ENCODE measurements around the gene PYDC1. TPM values are rescaled to one million over a fixed set of nuclear protein-coding genes. Genes with fewer than 3 reads are reported as not detected.

The PYDC1 gene
- total and polyA plus RNA-seq, 2 of the 8 experiments (the other 6 are each of a cell fraction or from before 2014, with no cell fraction given), result 3.5 to 11.1 TPM

GRCh38 chr16:31186930-31187807, 29.8 kb downstream of the PYDC1 start:
- Histone ChIP-seq H3K4me1 (replicated peaks in 1 of 4; ENCODE audit: control insufficient read depth in 3 of 4, insufficient read depth in 4 of 4, low read length in 3 of 4) (peaks cover 0 to 4% (median 1%) of the 10 kb centered on the region in 4 experiments; a peak in 5 of 7 replicates), H3K56ac (replicated peaks; ENCODE audit: insufficient read length, low read depth, low read length) (no peak overlapping the region), H2AFZ (ENCODE audit: low read length) (no peak overlapping the region), H3K27me3 (replicated peaks in 1 of 4; ENCODE audit: control insufficient read depth in 3 of 4, extremely low read depth in 1 of 4, insufficient read depth in 3 of 4, low read length in 3 of 4) (no peaks in the 10 kb centered on the region), H3K27ac (ENCODE audit: low read depth, low read length) (no peak overlapping the region), H3K9me3 (ENCODE audit: insufficient read depth in 2 of 2, low read depth in 1 of 2, low read length in 1 of 2) (no peaks in the 10 kb centered on the region), H2BK20ac (ENCODE audit: low read length) (no peak overlapping the region), H3K79me1 (ENCODE audit: low read depth, low read length) (peaks cover 15% of the 10 kb centered on the region), H3K79me2 (ENCODE audit: control insufficient read depth in 1 of 2, insufficient read depth in 2 of 2, low read length in 2 of 2) (peaks cover 24 to 83% of the 10 kb centered on the region in 2 experiments), H3K9ac (replicated peaks in 1 of 4; ENCODE audit: extremely low read depth in 1 of 4, low read depth in 3 of 4, low read length in 3 of 4) (no peak overlapping the region), H4K5ac (ENCODE audit: insufficient read length, low read depth, low read length) (no peak overlapping the region), H4K8ac (ENCODE audit: extremely low read depth, insufficient read depth, low read length) (no peak overlapping the region), H4K20me1 (replicated peaks in 1 of 2; ENCODE audit: control insufficient read depth in 1 of 2, insufficient read depth in 2 of 2, low read length in 2 of 2) (peaks cover 36 to 62% of the 10 kb centered on the region in 2 experiments), H2BK5ac (ENCODE audit: low read depth, low read length) (no peak overlapping the region), H3K4ac (replicated peaks; ENCODE audit: insufficient read length, low read depth, low read length) (no peak overlapping the region), H4K91ac (replicated peaks; ENCODE audit: insufficient read length, low read length) (no peak overlapping the region), H3K23ac (ENCODE audit: insufficient read length) (no peak overlapping the region), H2BK15ac (ENCODE audit: low read length) (no peak overlapping the region), H3K4me2 (ENCODE audit: insufficient read depth in 1 of 2, low read depth in 2 of 2, low read length in 2 of 2) (no peak overlapping the region), H3K36me3 (ENCODE audit: control insufficient read depth in 2 of 4, insufficient read depth in 4 of 4, low read length in 3 of 4) (peaks cover 83 to 100% (median 96%) of the 10 kb centered on the region in 4 experiments), H3K23me2 (ENCODE audit: low read depth, low read length) (0 out of 2 replicates have a peak, but pooled peaks cover 3% of the 10 kb centered on the region), H2AK5ac (ENCODE audit: low read depth, low read length) (no peak overlapping the region), H3K18ac (ENCODE audit: extremely low read depth, low read length) (no peak overlapping the region), H2BK12ac (ENCODE audit: low read depth, low read length) (no peak overlapping the region), H2BK120ac (replicated peaks; ENCODE audit: low read depth, low read length) (no peak overlapping the region), H3K4me3 (ENCODE audit: extremely low read depth in 1 of 4, insufficient read depth in 2 of 4, low read depth in 3 of 4, low read length in 4 of 4) (no peak overlapping the region), H3K14ac (ENCODE audit: insufficient read length) (no peak overlapping the region)
- CTCF ChIA-PET (ENCODE audit: partially characterized antibody), result interaction anchor here (1.0 kb wide), 1 partner anchor 45 kb away, joined by 3 read pairs; no protein-coding TSS in a partner anchor
- TF ChIP-seq RBBP5 (IDR thresholded peaks at IDR 0.05; ENCODE audit: borderline replicate concordance, low read depth, low read length) (no peak), RFX5 (IDR thresholded peaks at IDR 0.05; ENCODE audit: borderline replicate concordance, low read depth, low read length) (no peak), SIN3A (conservative IDR thresholded peaks at IDR 0.05 in 1 of 2, IDR thresholded peaks at IDR 0.05 in 1 of 2; ENCODE audit: low read depth in 1 of 2, low read length in 2 of 2) (no peak), TAF7 (optimal IDR thresholded peaks at IDR 0.05; ENCODE audit: borderline replicate concordance, low read depth, low read length) (no peak), TBP (IDR thresholded peaks at IDR 0.05; ENCODE audit: low read depth, low read length) (no peak), POLR2A (IDR thresholded peaks at IDR 0.05; ENCODE audit: control extremely low read depth in 1 of 2, low read depth in 2 of 2, low read length in 2 of 2) (peak; percentile 40 to 74; a peak in 2 of 3 replicates), RNF2 (IDR thresholded peaks at IDR 0.05; ENCODE audit: borderline replicate concordance, low read depth, low read length, missing control alignments, poor library complexity, severe bottlenecking) (no peak), SP1 (IDR thresholded peaks at IDR 0.05; ENCODE audit: low read depth, low read length) (no peak), POLR2AphosphoS5 (IDR thresholded peaks at IDR 0.05; ENCODE audit: low read depth, low read length) (peak; percentile 92), KDM4A (IDR thresholded peaks at IDR 0.05; ENCODE audit: low read depth, low read length, severe bottlenecking) (no peak)
- WGBS, 2 experiments (ENCODE audit: extremely low coverage in 1 of 2, insufficient coverage in 1 of 2, insufficient read length in 1 of 2, insufficient replicate concordance in 2 of 2, low coverage in 1 of 2, low lambda C conversion rate in 2 of 2, missing lambda C conversion rate in 1 of 2), result 90% methylated on average over 10 of the region's 10 CpGs; no CpG with 5 or more reads in 1 of the 2 experiments
- FAIRE-seq, result no peak
- POLR2A ChIA-PET (ENCODE audit: partially characterized antibody), result interaction anchor here (0.7 to 6.9 kb wide), 17 partner anchors 10 to 256 kb away, joined by 3 to 407 read pairs (median 5); partner anchors contain the start of genes FUS, KAT8, PRSS8 and PYCARD
- no peak for DNase-seq (ENCODE audit: low read depth in 1 of 2, low spot score in 2 of 2)

Measured in H1 (cell line).